OCI-LY1 (cell line): ENCODE results near the gene SERPINA3.

Experiments used
- H2AFZ ChIP-seq: fragments of 200-600 bp; sonication (generic), shearing (Covaris generic); 2 replicates; pipeline ENCODE4 v1.6.0; 2014; ENCODE audit warnings: antibody characterized with exemption, mild to moderate bottlenecking, low read length
- H3F3A ChIP-seq: fragments of 200-600 bp; sonication (generic), shearing (Covaris generic); 2 replicates; pipeline ENCODE4 v1.6.0; 2014; ENCODE audit warnings: mild to moderate bottlenecking, antibody characterized with exemption, low read length, moderate library complexity; ENCODE audit not compliant: insufficient read depth
- H3K27ac ChIP-seq: fragments of 200-600 bp; sonication (generic); 2 replicates; pipeline ENCODE4 v1.5.1; 2014; ENCODE audit warnings: low read length, mixed run types, mild to moderate bottlenecking, low read depth; ENCODE audit not compliant: poor library complexity, severe bottlenecking
- H3K27me3 ChIP-seq: fragments of 200-600 bp; sonication (generic); 2 replicates; pipeline ENCODE4 v1.6.0; 2014; ENCODE audit warnings: antibody characterized with exemption, mild to moderate bottlenecking, low read length, moderate library complexity; ENCODE audit not compliant: insufficient read depth
- H3K36me3 ChIP-seq: fragments of 200-600 bp; sonication (generic); 2 replicates; pipeline ENCODE4 v1.6.1; 2014; ENCODE audit warnings: mild to moderate bottlenecking, antibody characterized with exemption, low read length, moderate library complexity, mixed read lengths; ENCODE audit not compliant: insufficient read depth
- H3K4me1 ChIP-seq: fragments of 200-600 bp; sonication (generic); 2 replicates; pipeline ENCODE4 v1.5.1; 2014; ENCODE audit warnings: mild to moderate bottlenecking, low read length, moderate library complexity; ENCODE audit not compliant: insufficient read depth, severe bottlenecking
- H3K4me2 ChIP-seq: fragments of 200-600 bp; sonication (generic), shearing (Covaris generic); 2 replicates; pipeline ENCODE4 v1.6.1; 2014; ENCODE audit warnings: low read length
- H3K4me3 ChIP-seq: fragments of 200-600 bp; sonication (generic); 2 replicates; pipeline ENCODE4 v1.5.1; 2014; ENCODE audit warnings: low read length, low read depth, mild to moderate bottlenecking, mixed read lengths; ENCODE audit not compliant: poor library complexity, severe bottlenecking
- H3K79me2 ChIP-seq: fragments of 200-600 bp; shearing (Covaris generic); 2 replicates; pipeline ENCODE4 v1.6.1; 2016; ENCODE audit warnings: mixed run types, low read length, mixed read lengths; ENCODE audit not compliant: insufficient read depth
- H3K9ac ChIP-seq: fragments of 200-600 bp; sonication (generic), shearing (Covaris generic); 2 replicates; pipeline ENCODE4 v1.6.1; 2014; ENCODE audit warnings: mild to moderate bottlenecking, low read length, mixed read lengths
- H3K9me2 ChIP-seq: fragments of 200-600 bp; sonication (generic), shearing (Covaris generic); 2 replicates; pipeline ENCODE4 v1.6.1; 2014; ENCODE audit warnings: low read depth, mild to moderate bottlenecking, low read length, mixed read lengths
- H3K9me3 ChIP-seq: fragments of 200-600 bp; shearing (Covaris generic); 2 replicates; pipeline ENCODE4 v1.6.1; 2014; ENCODE audit warnings: low read length, mixed read lengths
- H4K20me1 ChIP-seq: fragments of 200-600 bp; sonication (generic), shearing (Covaris generic); 2 replicates; pipeline ENCODE4 v1.6.0; 2016; ENCODE audit warnings: mild to moderate bottlenecking, low read length; ENCODE audit not compliant: insufficient read depth
- EZH2 ChIP-seq: fragments of 200-600 bp; sonication (generic), shearing (Covaris generic); IDR thresholded peaks from 2 replicates; pipeline ENCODE4 v1.8.0; 2017; ENCODE audit warnings: borderline replicate concordance, mixed run types, mild to moderate bottlenecking, antibody characterized with exemption, low read length, moderate library complexity, mixed read lengths
- TF ChIP-seq, protein P1 (sequence below): fragments of 200-600 bp; sonication (generic), shearing (Covaris generic); IDR thresholded peaks from 2 replicates; pipeline ENCODE4 v1.5.1; 2017; ENCODE audit warnings: mild to moderate bottlenecking, antibody characterized with exemption, low read length, moderate library complexity, mixed read lengths

The SERPINA3 gene

GRCh38 chr14:94650806-94651805 lies 38.9 kb downstream of the SERPINA3 start:
- Histone ChIP-seq H3K4me1 (no peaks in the 10 kb centered on the region), H3K36me3 (no peaks in the 10 kb centered on the region), H3K9ac (no peak overlapping the region), H3K4me3 (no peak overlapping the region), H4K20me1 (no peaks in the 10 kb centered on the region), H3K9me3 (no peaks in the 10 kb centered on the region), H3F3A (no peaks in the 10 kb centered on the region), H2AFZ (no peak overlapping the region), H3K79me2 (no peaks in the 10 kb centered on the region), H3K27me3 (no peaks in the 10 kb centered on the region), H3K27ac (no peak overlapping the region), H3K9me2 (no peaks in the 10 kb centered on the region), H3K4me2 (no peak overlapping the region)
- no peak for TF ChIP-seq EZH2
- TF ChIP-seq, protein P1, sequence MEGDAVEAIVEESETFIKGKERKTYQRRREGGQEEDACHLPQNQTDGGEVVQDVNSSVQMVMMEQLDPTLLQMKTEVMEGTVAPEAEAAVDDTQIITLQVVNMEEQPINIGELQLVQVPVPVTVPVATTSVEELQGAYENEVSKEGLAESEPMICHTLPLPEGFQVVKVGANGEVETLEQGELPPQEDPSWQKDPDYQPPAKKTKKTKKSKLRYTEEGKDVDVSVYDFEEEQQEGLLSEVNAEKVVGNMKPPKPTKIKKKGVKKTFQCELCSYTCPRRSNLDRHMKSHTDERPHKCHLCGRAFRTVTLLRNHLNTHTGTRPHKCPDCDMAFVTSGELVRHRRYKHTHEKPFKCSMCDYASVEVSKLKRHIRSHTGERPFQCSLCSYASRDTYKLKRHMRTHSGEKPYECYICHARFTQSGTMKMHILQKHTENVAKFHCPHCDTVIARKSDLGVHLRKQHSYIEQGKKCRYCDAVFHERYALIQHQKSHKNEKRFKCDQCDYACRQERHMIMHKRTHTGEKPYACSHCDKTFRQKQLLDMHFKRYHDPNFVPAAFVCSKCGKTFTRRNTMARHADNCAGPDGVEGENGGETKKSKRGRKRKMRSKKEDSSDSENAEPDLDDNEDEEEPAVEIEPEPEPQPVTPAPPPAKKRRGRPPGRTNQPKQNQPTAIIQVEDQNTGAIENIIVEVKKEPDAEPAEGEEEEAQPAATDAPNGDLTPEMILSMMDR: no peak

- Histone ChIP-seq H3K4me3 (no peak overlapping the region), H2AFZ (no peak overlapping the region), H3K4me2 (no peak overlapping the region), H3K36me3 (no peaks in the 10 kb centered on the region), H3K9ac (no peak overlapping the region), H3K4me1 (no peaks in the 10 kb centered on the region), H3K27ac (no peak overlapping the region), H3K79me2 (no peaks in the 10 kb centered on the region), H3F3A (no peaks in the 10 kb centered on the region), H3K9me2 (no peaks in the 10 kb centered on the region), H3K9me3 (no peaks in the 10 kb centered on the region), H3K27me3 (no peaks in the 10 kb centered on the region), H4K20me1 (no peaks in the 10 kb centered on the region)
- TF ChIP-seq EZH2: no peak
- TF ChIP-seq, protein P1: no peak
These were observed 41.1 kb downstream of the SERPINA3 start for GRCh38 chr14:94653321-94653720.

- Histone ChIP-seq H3K36me3 (no peaks in the 10 kb centered on the region), H3K4me2 (no peak overlapping the region), H3K9ac (no peak overlapping the region), H3K9me3 (no peaks in the 10 kb centered on the region), H3K79me2 (no peaks in the 10 kb centered on the region), H4K20me1 (no peaks in the 10 kb centered on the region), H3K27ac (no peak overlapping the region), H3K4me1 (no peaks in the 10 kb centered on the region), H3K9me2 (no peaks in the 10 kb centered on the region), H3K4me3 (no peak overlapping the region), H2AFZ (no peak overlapping the region), H3K27me3 (no peaks in the 10 kb centered on the region), H3F3A (no peaks in the 10 kb centered on the region)
- TF ChIP-seq, protein P1: no peak
- TF ChIP-seq EZH2: no peak
These were observed 42.1 kb downstream of the SERPINA3 start for GRCh38 chr14:94654071-94654861.
